Vagina (tissue), 2 donors: ENCODE results near the gene CACNA1D. TPM values are rescaled to one million over a fixed set of nuclear protein-coding genes. Genes with fewer than 3 reads are reported as not detected.

ENCODE experiments used
- DNase-seq, 2 donors: peaks; one replicate each; pipeline ENCODE4 v3.0.0-alpha.2; 2017; ENCODE audit errors: extremely low spot score in 2 of 2
- H3K27ac ChIP-seq: fragments of 200-600 bp; sonication (generic); one replicate; pipeline ENCODE4 v1.5.1; 2019
- H3K27me3 ChIP-seq: fragments of 200-600 bp; sonication (generic); one replicate; pipeline ENCODE4 v1.5.1; 2019
- H3K36me3 ChIP-seq, 2 donors: fragments of 200-600 bp; sonication (generic); one replicate each; pipeline ENCODE4 v1.5.1; 2017 to 2019
- H3K4me1 ChIP-seq: fragments of 200-600 bp; sonication (generic); one replicate; pipeline ENCODE4 v1.5.1; 2019
- H3K4me3 ChIP-seq, 2 donors: fragments of 200-600 bp; sonication (generic); 1 replicate in 1 of 2; 2 replicates in 1 of 2; pipeline ENCODE4 v1.5.1; 2016 to 2019
- H3K9me3 ChIP-seq: fragments of 200-600 bp; sonication (generic); one replicate; pipeline ENCODE4 v1.5.1; 2019
- CTCF ChIP-seq, 3 experiments: fragments of 450-650 bp in 2 of 3; fragments of 200-600 bp in 1 of 3; sonication (generic) in 1 of 3; IDR thresholded peaks; one replicate each; pipeline ENCODE4 v1.5.1; 2017 to 2019; ENCODE audit warnings: antibody characterized with exemption in 3 of 3, mild to moderate bottlenecking in 2 of 3, moderate library complexity in 2 of 3
- POLR2A ChIP-seq, 2 donors: fragments of 450-650 bp; IDR thresholded peaks; one replicate each; pipeline ENCODE4 v1.6.1; 2017; ENCODE audit warnings: antibody characterized with exemption in 2 of 2, mild to moderate bottlenecking in 2 of 2, moderate library complexity in 2 of 2
- POLR2AphosphoS5 ChIP-seq, 2 donors: sonication (generic); formaldehyde crosslinking; IDR thresholded peaks; one replicate each; pipeline ENCODE4 v1.9.0; 2017; ENCODE audit warnings: antibody characterized with exemption in 2 of 2, mild to moderate bottlenecking in 2 of 2, low read depth in 1 of 2; ENCODE audit not compliant: insufficient read depth in 1 of 2
- intact Hi-C: fragments of 100-400 bp; cut with DNase I; formaldehyde crosslinking; loops from one replicate; pipeline ENCODE4 v1.15.1; 2023
- total RNA-seq: library from RNA; depleted of rRNA; stranded (reverse); fragments of >200 nt; gene quantifications from one replicate; pipeline ENCODE4 v1.2.3, GENCODE V29; 2016

Gene CACNA1D
- total RNA-seq, 1 donor from 2014 or later: 0.74 TPM

DNA sequence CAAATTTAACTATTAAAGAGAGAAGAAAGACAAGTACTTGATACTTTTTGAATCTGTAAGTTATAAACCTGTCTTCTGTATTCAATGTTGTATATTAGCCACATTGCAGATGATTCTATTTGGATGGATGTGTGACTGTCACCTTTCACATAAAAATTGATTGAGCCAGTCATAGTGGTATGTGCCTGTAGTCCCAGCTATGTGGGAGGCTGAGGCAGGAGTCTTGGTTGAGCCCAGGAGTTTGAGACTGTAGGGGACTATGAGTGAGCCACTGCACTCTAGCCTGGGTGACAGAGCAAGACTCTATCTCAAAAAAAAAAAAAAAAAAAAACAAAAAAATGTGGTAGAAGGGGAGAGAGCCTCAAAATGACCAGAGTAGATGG is 12.3 kb downstream of the CACNA1D start:
- no peak overlapping the region for H3K27ac ChIP-seq
- H3K9me3 ChIP-seq: no peaks in the 10 kb centered on the region
- intact Hi-C loops: no loop called here
- H3K36me3 ChIP-seq: no peaks in the 10 kb centered on the region
- TF ChIP-seq CTCF (IDR thresholded peaks at IDR 0.05): no peak
- TF ChIP-seq POLR2AphosphoS5 (IDR thresholded peaks at IDR 0.05; ENCODE audit: insufficient read depth in 1 of 2, low read depth in 1 of 2): no peak
- TF ChIP-seq POLR2A (IDR thresholded peaks at IDR 0.05): no peak
- no peak overlapping the region for H3K4me3 ChIP-seq
- H3K27me3 ChIP-seq: no peaks in the 10 kb centered on the region
- no peak for DNase-seq
- H3K4me1 ChIP-seq: no peaks in the 10 kb centered on the region

- Histone ChIP-seq H3K4me1 (no peaks in the 10 kb centered on the region), H3K9me3 (no peaks in the 10 kb centered on the region), H3K4me3 (no peak overlapping the region), H3K27me3 (no peaks in the 10 kb centered on the region), H3K27ac (no peak overlapping the region), H3K36me3 (no peaks in the 10 kb centered on the region)
- DNase-seq: no peak
- intact Hi-C loops: no loop called here
- TF ChIP-seq POLR2A (IDR thresholded peaks at IDR 0.05) (no peak), CTCF (IDR thresholded peaks at IDR 0.05) (no peak), POLR2AphosphoS5 (IDR thresholded peaks at IDR 0.05; ENCODE audit: insufficient read depth in 1 of 2, low read depth in 1 of 2) (no peak)
Observed at GRCh38 chr3:53509494-53509893, 15.1 kb downstream of the CACNA1D start.

GRCh38 chr3:53510508-53510907 is 16.1 kb downstream of the CACNA1D start:
- Histone ChIP-seq H3K4me1 (no peaks in the 10 kb centered on the region), H3K9me3 (no peaks in the 10 kb centered on the region), H3K27me3 (no peaks in the 10 kb centered on the region), H3K27ac (no peak overlapping the region), H3K36me3 (no peaks in the 10 kb centered on the region), H3K4me3 (no peak overlapping the region)
- intact Hi-C loops: no loop called here
- no peak for DNase-seq
- no peak for TF ChIP-seq POLR2AphosphoS5 (IDR thresholded peaks at IDR 0.05; ENCODE audit: insufficient read depth in 1 of 2, low read depth in 1 of 2)
- no peak for TF ChIP-seq POLR2A (IDR thresholded peaks at IDR 0.05)
- TF ChIP-seq CTCF (IDR thresholded peaks at IDR 0.05): no peak

- no peak overlapping the region for H3K4me3 ChIP-seq
Observed at GRCh38 chr3:53511246-53511645, 16.8 kb downstream of the CACNA1D start.

More at GRCh38 chr3:53511246-53511645, 16.8 kb downstream of the CACNA1D start:
- intact Hi-C loops: no loop called here
- no peaks in the 10 kb centered on the region for H3K4me1 ChIP-seq
- DNase-seq: no peak
- TF ChIP-seq CTCF (IDR thresholded peaks at IDR 0.05) (no peak), POLR2AphosphoS5 (IDR thresholded peaks at IDR 0.05; ENCODE audit: insufficient read depth in 1 of 2, low read depth in 1 of 2) (no peak)
- no peaks in the 10 kb centered on the region for H3K9me3 ChIP-seq
- H3K27ac ChIP-seq: no peak overlapping the region
- H3K27me3 ChIP-seq: no peaks in the 10 kb centered on the region
- no peaks in the 10 kb centered on the region for H3K36me3 ChIP-seq
